Upper lobe of right lung (tissue), 1 donor: ENCODE measurements around the gene SMPX. TPM values are rescaled to one million over a fixed set of nuclear protein-coding genes. Genes with fewer than 3 reads are reported as not detected.

Experiments
- ATAC-seq: fragments of 200-7000 bp; cut with Tn5 transposase; one replicate; pipeline ENCODE4 v1.9.1; 2020; ENCODE audit warnings: mild to moderate bottlenecking, moderate library complexity
- DNase-seq: peaks from one replicate; pipeline ENCODE4 v3.0.0-alpha.2; 2020
- H3K27ac ChIP-seq: fragments of 200-600 bp; one replicate; pipeline ENCODE4 v1.8.0; 2022
- H3K27me3 ChIP-seq: fragments of 200-600 bp; one replicate; pipeline ENCODE4 v1.8.0; 2022; ENCODE audit warnings: mild to moderate bottlenecking
- H3K36me3 ChIP-seq: fragments of 200-600 bp; one replicate; pipeline ENCODE4 v1.8.0; 2022
- H3K4me1 ChIP-seq: fragments of 200-600 bp; one replicate; pipeline ENCODE4 v1.8.0; 2022
- H3K4me3 ChIP-seq: fragments of 200-600 bp; one replicate; pipeline ENCODE4 v1.8.0; 2022; ENCODE audit warnings: mild to moderate bottlenecking
- H3K9me3 ChIP-seq: fragments of 200-600 bp; one replicate; pipeline ENCODE4 v1.8.0; 2022
- CTCF ChIP-seq: fragments of 200-600 bp; IDR thresholded peaks from one replicate; pipeline ENCODE4 v1.8.0; 2022; ENCODE audit warnings: antibody characterized with exemption
- intact Hi-C: fragments of 100-400 bp; cut with DNase I; formaldehyde crosslinking; loops from one replicate; pipeline ENCODE4 v1.11.0; 2022
- long read RNA-seq: library from polyadenylated mRNA; unstranded; transcript quantifications from one replicate; pipeline ENCODE4 v2.0.0, GENCODE V29; 2021
- total RNA-seq: library from RNA; stranded (reverse); fragmentation: NEBNext Ultra II Directional; extraction: Animal tissue kit (Norgen Biotek cat#: 25700); gene quantifications from one replicate; pipeline ENCODE4 v1.2.1, GENCODE V29; 2021
- donor health status: DM: no; HTN: yes; CAD: no; lungs with severe emphysema.

Gene SMPX
- not detected for total RNA-seq
- long read RNA-seq = 0 reads

DNA sequence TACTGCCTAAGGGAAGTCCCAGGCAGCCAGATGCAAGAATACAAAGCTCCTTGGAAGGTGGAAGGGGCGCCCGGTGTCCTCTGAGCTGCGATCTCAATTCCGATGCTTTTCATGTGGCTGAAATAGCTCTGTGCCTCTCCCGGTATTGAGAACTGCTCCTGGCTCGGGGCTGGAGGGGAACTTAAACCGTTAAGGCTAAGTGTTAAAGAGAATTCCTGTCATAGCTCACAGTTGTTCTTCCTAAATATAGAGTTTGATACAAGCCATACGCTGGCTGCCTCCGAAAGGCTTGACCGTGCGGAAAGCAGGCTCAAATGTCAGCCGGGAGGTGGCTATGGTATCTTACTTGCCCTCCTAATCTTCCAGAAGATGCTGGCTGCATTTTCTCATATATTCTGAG, at the start of gene SMPX:
TSS of gene SMPX (minus strand) at position 157 of the 400 bp plus-strand sequence. CDS start 3,826 bp downstream, outside the sequence.
- no peaks in the 10 kb centered on the region for H3K36me3 ChIP-seq
- no peak within 1 kb of the TSS for H3K27ac ChIP-seq
- intact Hi-C loops = no loop called here
- H3K27me3 ChIP-seq = no peaks in the 10 kb centered on the region
- TF ChIP-seq CTCF = no peak
- no peaks in the 10 kb centered on the region for H3K4me1 ChIP-seq
- H3K4me3 ChIP-seq = no peak within 1 kb of the TSS
- no peaks in the 10 kb centered on the region for H3K9me3 ChIP-seq
- ATAC-seq = no peak
- no peak for DNase-seq

GRCh38 chrX:21806691-21807090, 48.8 kb upstream of the SMPX start:
- intact Hi-C loops = no loop called here

GRCh38 chrX:21802839-21803238, 44.9 kb upstream of the SMPX start:
- no peak for ATAC-seq
- H3K4me3 ChIP-seq = no peak overlapping the region
- DNase-seq = no peak
- no peaks in the 10 kb centered on the region for H3K4me1 ChIP-seq
- no peaks in the 10 kb centered on the region for H3K27me3 ChIP-seq
- no peak for TF ChIP-seq CTCF
- no peak overlapping the region for H3K27ac ChIP-seq
- no peaks in the 10 kb centered on the region for H3K36me3 ChIP-seq
- intact Hi-C loops = no loop called here
- H3K9me3 ChIP-seq = no peaks in the 10 kb centered on the region

More at GRCh38 chrX:21806691-21807090, 48.8 kb upstream of the SMPX start:
- no peaks in the 10 kb centered on the region for H3K36me3 ChIP-seq
- H3K4me3 ChIP-seq = no peak overlapping the region
- H3K27ac ChIP-seq = no peak overlapping the region
- TF ChIP-seq CTCF = no peak
- ATAC-seq = no peak
- no peak for DNase-seq
- no peaks in the 10 kb centered on the region for H3K4me1 ChIP-seq
- no peaks in the 10 kb centered on the region for H3K27me3 ChIP-seq
- no peaks in the 10 kb centered on the region for H3K9me3 ChIP-seq

DNA sequence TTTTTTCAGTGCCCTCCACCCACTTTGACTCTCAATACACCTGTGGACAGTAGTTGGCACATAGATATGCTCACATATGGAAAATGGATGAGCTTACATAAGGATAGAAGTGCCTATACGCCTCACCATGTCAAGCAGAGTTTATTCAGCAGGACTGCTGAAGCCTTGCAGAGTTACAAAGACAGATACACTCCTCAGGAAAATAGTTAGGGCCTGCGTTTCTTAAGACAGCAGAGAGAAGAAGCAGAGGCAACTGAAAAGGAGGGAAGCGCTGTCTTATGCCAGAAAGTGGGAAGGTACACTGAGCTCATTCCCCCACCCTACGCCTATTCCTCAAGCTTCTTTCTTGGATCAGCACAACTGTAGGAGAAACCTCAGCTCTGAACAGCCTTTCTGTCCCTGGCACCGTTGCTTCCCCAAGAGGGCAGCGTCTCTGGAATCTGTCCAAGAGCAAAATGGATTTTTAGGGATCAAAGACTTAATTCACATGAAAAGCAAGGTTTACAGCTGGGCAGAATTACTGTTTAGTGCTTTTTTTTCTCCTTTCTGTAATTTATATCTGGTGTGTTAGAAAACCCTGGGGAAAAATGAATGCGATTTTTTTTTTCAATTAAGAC, 44.2 kb upstream of the SMPX start:
- no peaks in the 10 kb centered on the region for H3K36me3 ChIP-seq
- ATAC-seq = no peak
- no peak for DNase-seq
- no peak overlapping the region for H3K27ac ChIP-seq
- intact Hi-C loops = no loop called here
- H3K4me3 ChIP-seq = no peak overlapping the region
- H3K27me3 ChIP-seq = no peaks in the 10 kb centered on the region
- H3K9me3 ChIP-seq = no peaks in the 10 kb centered on the region
- TF ChIP-seq CTCF = no peak
- H3K4me1 ChIP-seq = no peaks in the 10 kb centered on the region

DNA sequence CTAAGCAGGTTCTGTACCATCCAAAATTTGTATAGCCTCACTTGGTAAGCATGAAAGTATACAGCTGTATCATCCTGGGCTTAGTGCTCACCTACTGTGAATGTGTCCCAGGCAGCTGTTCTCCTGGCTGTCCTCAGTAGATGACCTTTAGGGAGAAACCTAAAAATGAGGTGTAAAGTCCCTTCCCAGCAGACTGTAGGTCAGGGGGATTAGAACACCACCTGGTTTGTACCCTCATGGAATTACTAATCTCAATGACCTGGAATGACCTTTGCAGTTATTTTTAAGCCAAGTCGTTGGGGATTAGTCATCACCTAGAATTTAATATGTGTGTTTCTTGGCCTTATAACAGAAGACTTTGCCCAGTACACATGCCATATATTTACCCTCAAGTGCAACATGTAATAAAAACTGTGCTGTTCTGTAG, 42.4 kb upstream of the SMPX start:
- Histone ChIP-seq H3K36me3 (no peaks in the 10 kb centered on the region), H3K4me1 (no peaks in the 10 kb centered on the region), H3K4me3 (no peak overlapping the region), H3K27ac (no peak overlapping the region), H3K27me3 (no peaks in the 10 kb centered on the region), H3K9me3 (no peaks in the 10 kb centered on the region)
- no peak for DNase-seq
- intact Hi-C loops = no loop called here
- TF ChIP-seq CTCF = no peak
- no peak for ATAC-seq

DNA sequence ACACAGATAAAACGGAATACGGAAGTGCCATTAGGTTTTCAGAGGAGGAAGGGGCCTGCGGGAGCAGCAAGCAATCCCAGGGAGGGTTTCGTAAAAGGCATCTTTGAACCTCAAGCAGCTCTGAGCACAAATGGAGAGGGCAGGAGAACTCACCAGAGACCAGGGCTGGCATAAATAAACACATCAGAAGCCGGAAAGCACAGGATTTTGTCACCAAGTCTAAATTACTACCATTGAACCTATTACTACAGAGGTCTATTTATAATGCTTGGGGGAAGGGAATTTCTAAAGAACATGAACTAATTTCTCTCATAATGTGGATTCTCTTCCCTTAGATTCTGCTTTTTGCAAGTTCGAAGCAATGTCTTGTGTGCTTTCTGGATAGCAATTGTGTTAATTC, 41.9 kb upstream of the SMPX start:
- DNase-seq (no peak), ATAC-seq (no peak)
- H3K36me3 ChIP-seq = no peaks in the 10 kb centered on the region
- H3K9me3 ChIP-seq = no peaks in the 10 kb centered on the region
- no peak overlapping the region for H3K27ac ChIP-seq
- TF ChIP-seq CTCF = no peak
- H3K27me3 ChIP-seq = no peaks in the 10 kb centered on the region
- intact Hi-C loops = no loop called here
- H3K4me3 ChIP-seq = no peak overlapping the region
- no peaks in the 10 kb centered on the region for H3K4me1 ChIP-seq
